NCI-H2171 treated with DMSO at 0.1 percent for 48 hours (cell line): ENCODE results near the gene WBP11.
"Not testable (repeated sequence)": the region's sequence is repeated elsewhere in the genome, so short reads cannot be mapped to it uniquely, and the experiment has no call there.

Experiments
- DNase-seq: peaks from one replicate; lab custom pipeline; 2025; lab: John Stamatoyannopoulos, UW

WBP11 gene

GRCh38 chr12:14771651-14772137, 31.6 kb downstream of the WBP11 start:
- DNase-seq: no peak

GRCh38 chr12:14770496-14771461, 32.5 kb downstream of the WBP11 start:
- peak; percentile 82 for DNase-seq

- DNase-seq: peak; percentile 73
Measured at GRCh38 chr12:14769969-14770495, 33.2 kb downstream of the WBP11 start.

DNA sequence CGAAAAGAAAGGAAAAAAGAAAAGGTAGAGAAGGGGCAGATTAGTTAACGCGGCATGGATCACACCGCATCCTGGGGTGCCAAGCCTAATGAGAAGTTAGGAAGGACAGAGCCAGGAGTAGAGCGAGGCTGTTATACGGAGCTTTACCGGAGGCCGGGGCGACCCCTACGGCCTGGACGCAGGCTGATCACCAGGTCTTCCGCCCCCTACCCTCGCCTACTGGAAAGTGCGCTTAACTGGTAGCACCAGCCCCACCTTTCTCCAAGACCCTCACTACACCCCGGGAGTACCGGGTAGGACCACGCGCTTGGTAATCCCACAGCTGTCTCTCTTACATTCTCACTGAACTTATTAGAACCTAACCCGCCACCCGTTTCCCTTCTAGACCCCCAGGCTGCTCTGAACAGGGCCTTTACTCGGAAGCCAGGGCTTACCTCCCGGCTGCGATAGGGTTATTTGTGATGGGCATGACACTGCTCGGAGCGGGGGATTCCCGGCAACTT, 33.8 kb downstream of the WBP11 start:
- DNase-seq: no peak

DNA sequence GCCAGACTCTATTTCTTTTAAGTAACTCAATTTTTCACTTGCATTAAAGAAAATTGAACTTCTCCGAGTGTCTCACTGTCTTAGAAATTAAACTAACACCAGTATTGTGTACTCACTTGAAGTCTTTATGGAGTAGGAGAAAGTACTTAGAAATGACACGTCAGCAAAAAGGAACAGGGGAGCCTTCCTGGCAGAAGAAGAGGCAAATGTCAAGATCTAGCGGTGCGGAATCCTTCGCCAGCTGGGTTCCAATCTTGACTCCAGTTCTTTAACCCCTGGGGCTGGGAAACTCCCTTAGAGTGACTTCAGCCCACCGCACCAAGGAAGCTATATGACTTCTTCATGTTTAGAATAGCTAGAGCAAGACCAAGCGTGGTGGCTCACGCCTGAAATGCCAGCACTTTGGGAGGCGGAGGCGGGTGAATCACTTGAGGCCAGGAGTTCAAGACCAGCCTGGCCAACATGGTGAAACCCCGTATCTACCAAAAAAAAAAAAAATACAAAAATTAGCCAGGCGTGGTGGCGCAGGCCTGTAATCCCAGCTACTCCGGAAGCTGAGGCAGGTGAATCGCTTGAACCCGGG, 34.4 kb downstream of the WBP11 start:
- DNase-seq: no peak

GRCh38 chr12:14767617-14768016, 35.7 kb downstream of the WBP11 start:
- DNase-seq: no peak

GRCh38 chr12:14766649-14767215, 36.5 kb downstream of the WBP11 start:
- no peak for DNase-seq

- DNase-seq: not testable (repeated sequence)
Measured at GRCh38 chr12:14766020-14766419, 37.3 kb downstream of the WBP11 start.

- DNase-seq: no peak
Measured at GRCh38 chr12:14765398-14765797, 37.9 kb downstream of the WBP11 start.

- not testable (repeated sequence) for DNase-seq
Measured at GRCh38 chr12:14759711-14760280, 43.5 kb downstream of the WBP11 start.

- DNase-seq: no peak
Measured at GRCh38 chr12:14756334-14757143, 46.7 kb downstream of the WBP11 start.

DNA sequence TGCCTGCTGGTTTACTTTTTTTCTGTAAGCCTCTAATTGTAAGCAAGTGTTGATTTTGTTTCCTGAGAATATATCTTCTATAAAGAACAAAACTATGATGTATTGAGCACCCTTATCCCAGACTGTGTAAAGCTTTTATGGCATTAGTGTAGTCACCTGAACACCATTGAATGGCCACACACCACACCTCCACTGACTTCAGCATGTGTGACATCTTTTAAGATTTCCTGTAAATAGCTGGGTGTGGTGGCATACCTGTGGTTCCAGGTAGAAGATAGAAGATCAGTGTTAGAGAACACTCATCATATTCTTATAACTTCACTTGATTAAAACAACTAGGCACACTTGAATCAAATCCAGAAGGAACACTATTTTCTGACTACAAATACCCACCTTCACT, 51.3 kb downstream of the WBP11 start:
- DNase-seq: no peak

DNA sequence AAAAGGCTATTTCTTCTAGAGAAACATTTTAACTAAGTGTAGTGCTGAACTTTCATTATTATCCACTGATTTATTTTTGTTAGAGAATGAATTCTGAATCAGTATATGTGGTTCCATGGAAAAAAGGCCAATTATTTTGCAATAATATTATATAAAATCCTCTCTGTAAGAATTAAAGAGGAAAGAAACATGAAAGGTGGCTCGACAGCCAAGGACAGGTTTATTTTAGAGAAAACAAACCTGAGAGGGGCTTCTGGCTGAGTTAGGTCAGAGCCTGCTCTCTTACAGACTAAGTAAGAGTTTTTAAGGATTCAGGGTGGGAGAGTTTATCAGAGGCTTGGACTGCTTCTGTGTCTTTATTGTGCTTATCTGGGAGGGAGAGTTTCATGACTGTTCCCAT, 60.2 kb downstream of the WBP11 start:
- no peak for DNase-seq

DNA sequence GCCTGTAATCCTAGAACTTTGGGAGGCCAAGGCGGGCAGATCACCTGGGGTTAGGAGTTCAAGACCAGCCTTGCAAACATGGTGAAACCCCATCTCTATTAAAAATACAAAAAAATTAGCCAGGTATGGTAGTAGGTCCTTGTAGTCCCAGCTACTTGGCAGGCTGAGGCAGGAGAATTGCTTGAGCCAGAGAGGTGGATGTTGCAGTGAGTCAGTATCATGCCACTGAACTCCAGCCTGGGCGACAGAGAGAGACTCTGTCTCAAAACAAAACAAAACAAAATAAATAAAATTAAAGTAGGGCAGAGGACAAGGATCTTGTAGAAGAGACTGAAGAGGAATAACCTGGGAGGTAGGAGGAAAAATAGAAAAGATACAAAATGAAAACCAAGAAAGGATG, 61.3 kb downstream of the WBP11 start:
- DNase-seq: no peak

- DNase-seq: no peak
Measured at GRCh38 chr12:14741153-14741552, 62.1 kb downstream of the WBP11 start.

DNA sequence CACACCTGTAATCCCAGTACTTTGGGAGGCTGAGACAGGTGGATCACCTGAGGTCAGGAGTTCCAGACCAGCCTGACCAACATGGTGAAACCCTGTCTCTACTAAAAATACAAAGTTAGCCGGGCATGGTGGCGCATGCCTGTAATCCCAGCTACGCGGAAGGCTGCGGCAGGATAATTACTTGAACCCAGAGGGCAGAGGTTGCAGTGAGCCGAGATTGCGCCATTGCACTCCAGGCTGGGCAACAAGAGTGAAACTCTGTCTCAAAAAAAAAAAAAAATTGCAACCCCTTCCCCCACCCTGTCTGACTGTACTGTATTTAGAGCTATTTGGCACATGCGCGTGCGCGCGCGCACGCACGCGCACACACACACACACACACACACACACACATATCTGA, 66.8 kb downstream of the WBP11 start:
- DNase-seq: not testable (repeated sequence)
